NCI-H1048 (cell line): ENCODE measurements around the gene TENM4.

Experiments used
- DNase-seq: peaks from one replicate; lab custom pipeline; 2025; lab: John Stamatoyannopoulos, UW

Gene TENM4

GRCh38 chr11:79294845-79295731 lies 145.7 kb downstream of the TENM4 start:
- DNase-seq: no peak

- no peak for DNase-seq
These were observed 148.9 kb downstream of the TENM4 start for GRCh38 chr11:79291948-79292347.

- DNase-seq: no peak
These were observed 150.1 kb downstream of the TENM4 start for GRCh38 chr11:79290761-79291160.

GRCh38 chr11:79287952-79288351 lies 152.9 kb downstream of the TENM4 start:
- DNase-seq: no peak

- DNase-seq: no peak
These were observed 155.1 kb downstream of the TENM4 start for GRCh38 chr11:79285756-79286155.

- DNase-seq: no peak
These were observed 164.0 kb downstream of the TENM4 start for GRCh38 chr11:79276736-79277325.

GRCh38 chr11:79274636-79275331 lies 166.0 kb downstream of the TENM4 start:
- no peak for DNase-seq

- no peak for DNase-seq
These were observed 167.0 kb downstream of the TENM4 start for GRCh38 chr11:79273781-79274180.

GRCh38 chr11:79269611-79270307 lies 171.1 kb downstream of the TENM4 start:
- no peak for DNase-seq

GRCh38 chr11:79266396-79266795 lies 174.4 kb downstream of the TENM4 start:
- no peak for DNase-seq

- no peak for DNase-seq
These were observed 175.0 kb downstream of the TENM4 start for GRCh38 chr11:79265756-79266322.

- DNase-seq: no peak
These were observed 176.5 kb downstream of the TENM4 start for GRCh38 chr11:79264284-79264683.

GRCh38 chr11:79263001-79263400 lies 177.8 kb downstream of the TENM4 start:
- DNase-seq: no peak

- no peak for DNase-seq
These were observed 178.6 kb downstream of the TENM4 start for GRCh38 chr11:79262221-79262620.

- DNase-seq: no peak
These were observed 179.1 kb downstream of the TENM4 start for GRCh38 chr11:79261684-79262083.

GRCh38 chr11:79259800-79260199 lies 181.0 kb downstream of the TENM4 start:
- DNase-seq: no peak

GRCh38 chr11:79258576-79258975 lies 182.3 kb downstream of the TENM4 start:
- no peak for DNase-seq

GRCh38 chr11:79255965-79256364 lies 184.9 kb downstream of the TENM4 start:
- DNase-seq: no peak

- DNase-seq: no peak
These were observed 187.6 kb downstream of the TENM4 start for GRCh38 chr11:79253280-79253679.

GRCh38 chr11:79249295-79249993 lies 191.4 kb downstream of the TENM4 start:
- DNase-seq: no peak

GRCh38 chr11:79244798-79245197 lies 196.0 kb downstream of the TENM4 start:
- no peak for DNase-seq
